ENCODE data around the gene SREBF1.

GRCh38 chr17:17853811-17854447, 17.1 kb upstream of the SREBF1 start:
- TF ChIP-seq POLR2A (IDR thresholded peaks at IDR 0.05) (no peak), CTCF (IDR thresholded peaks at IDR 0.05) (no peak), POLR2AphosphoS5 (IDR thresholded peaks at IDR 0.05) (no peak), EP300 (IDR thresholded peaks at IDR 0.05) (no peak)

Data from stomach (tissue), 4 donors.